ENCODE measurements around the gene ACAA2. TPM values are rescaled to one million over a fixed set of nuclear protein-coding genes. Genes with fewer than 3 reads are reported as not detected.
"Not testable (repeated sequence)": the region's sequence is repeated elsewhere in the genome, so short reads cannot be mapped to it uniquely, and the experiment has no call there.

The ACAA2 gene
- total RNA-seq, 1 donor from 2014 or later = 287 TPM

- TF ChIP-seq, protein P1, sequence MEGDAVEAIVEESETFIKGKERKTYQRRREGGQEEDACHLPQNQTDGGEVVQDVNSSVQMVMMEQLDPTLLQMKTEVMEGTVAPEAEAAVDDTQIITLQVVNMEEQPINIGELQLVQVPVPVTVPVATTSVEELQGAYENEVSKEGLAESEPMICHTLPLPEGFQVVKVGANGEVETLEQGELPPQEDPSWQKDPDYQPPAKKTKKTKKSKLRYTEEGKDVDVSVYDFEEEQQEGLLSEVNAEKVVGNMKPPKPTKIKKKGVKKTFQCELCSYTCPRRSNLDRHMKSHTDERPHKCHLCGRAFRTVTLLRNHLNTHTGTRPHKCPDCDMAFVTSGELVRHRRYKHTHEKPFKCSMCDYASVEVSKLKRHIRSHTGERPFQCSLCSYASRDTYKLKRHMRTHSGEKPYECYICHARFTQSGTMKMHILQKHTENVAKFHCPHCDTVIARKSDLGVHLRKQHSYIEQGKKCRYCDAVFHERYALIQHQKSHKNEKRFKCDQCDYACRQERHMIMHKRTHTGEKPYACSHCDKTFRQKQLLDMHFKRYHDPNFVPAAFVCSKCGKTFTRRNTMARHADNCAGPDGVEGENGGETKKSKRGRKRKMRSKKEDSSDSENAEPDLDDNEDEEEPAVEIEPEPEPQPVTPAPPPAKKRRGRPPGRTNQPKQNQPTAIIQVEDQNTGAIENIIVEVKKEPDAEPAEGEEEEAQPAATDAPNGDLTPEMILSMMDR (IDR thresholded peaks at IDR 0.05; ENCODE audit: borderline replicate concordance) = no peak
- no peak for DNase-seq
These were observed 856 bp downstream of the ACAA2 start for GRCh38 chr18:49812286-49813068.

DNA sequence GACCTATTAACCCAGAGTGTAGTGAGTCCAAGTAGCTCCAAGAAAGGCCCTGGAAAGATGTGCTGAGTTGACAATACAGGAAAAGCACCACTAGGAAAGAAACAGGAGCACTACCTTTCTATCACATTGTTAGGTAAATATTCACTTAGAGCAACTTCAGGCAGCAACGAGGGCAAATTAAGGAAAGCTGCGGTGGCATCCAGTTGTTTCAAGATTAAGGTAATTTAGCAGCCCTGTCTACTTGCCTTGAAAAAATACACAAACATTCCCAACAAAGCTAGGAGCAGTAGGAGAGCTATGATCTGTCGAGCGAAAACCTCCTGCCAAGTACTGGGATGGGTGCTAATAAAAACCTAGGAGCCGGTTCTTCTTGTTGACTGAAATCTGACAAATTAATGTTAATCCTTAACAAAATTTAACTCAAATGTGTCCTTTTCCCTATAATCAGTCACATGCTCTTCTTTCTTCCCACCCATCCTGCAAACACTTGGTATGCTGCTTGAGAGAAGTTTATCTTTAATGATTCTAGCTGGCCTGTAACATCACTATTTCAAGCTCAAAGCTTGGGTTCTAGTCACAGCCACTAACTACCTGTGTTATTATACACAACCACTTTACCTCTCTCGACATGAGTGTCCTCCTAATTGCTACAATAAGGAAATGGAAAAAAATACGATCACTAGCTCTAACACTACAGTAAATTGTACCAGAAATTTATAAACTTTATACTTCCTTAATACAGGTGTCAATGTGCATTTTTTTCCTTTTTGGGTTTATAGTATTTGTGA lies 2.0 kb downstream of the ACAA2 start:
- Histone ChIP-seq H3K4me3 (peak overlapping the region; percentile 84), H3K36me3 (no peaks in the 10 kb centered on the region), H3K4me1 (peaks cover 63% of the 10 kb centered on the region), H3K27ac (replicated peaks) (no peak overlapping the region), H3K9me3 (replicated peaks) (peaks cover 14% of the 10 kb centered on the region), H3K27me3 (ENCODE audit: low read depth) (no peaks in the 10 kb centered on the region)
- no peak for DNase-seq
- intact Hi-C loops (cut with micrococcal nuclease) = no loop called here
- TF ChIP-seq, protein P1 (IDR thresholded peaks at IDR 0.05; ENCODE audit: borderline replicate concordance) = no peak

More at GRCh38 chr18:49812286-49813068, 856 bp downstream of the ACAA2 start:
- Histone ChIP-seq H3K27ac (replicated peaks) (peak overlapping the region; percentile 98), H3K36me3 (no peaks in the 10 kb centered on the region), H3K9me3 (replicated peaks) (peaks cover 14% of the 10 kb centered on the region), H3K4me3 (peak overlapping the region; percentile 84), H3K27me3 (ENCODE audit: low read depth) (no peaks in the 10 kb centered on the region), H3K4me1 (peaks cover 51% of the 10 kb centered on the region)
- intact Hi-C loops (cut with micrococcal nuclease) = no loop called here

DNA sequence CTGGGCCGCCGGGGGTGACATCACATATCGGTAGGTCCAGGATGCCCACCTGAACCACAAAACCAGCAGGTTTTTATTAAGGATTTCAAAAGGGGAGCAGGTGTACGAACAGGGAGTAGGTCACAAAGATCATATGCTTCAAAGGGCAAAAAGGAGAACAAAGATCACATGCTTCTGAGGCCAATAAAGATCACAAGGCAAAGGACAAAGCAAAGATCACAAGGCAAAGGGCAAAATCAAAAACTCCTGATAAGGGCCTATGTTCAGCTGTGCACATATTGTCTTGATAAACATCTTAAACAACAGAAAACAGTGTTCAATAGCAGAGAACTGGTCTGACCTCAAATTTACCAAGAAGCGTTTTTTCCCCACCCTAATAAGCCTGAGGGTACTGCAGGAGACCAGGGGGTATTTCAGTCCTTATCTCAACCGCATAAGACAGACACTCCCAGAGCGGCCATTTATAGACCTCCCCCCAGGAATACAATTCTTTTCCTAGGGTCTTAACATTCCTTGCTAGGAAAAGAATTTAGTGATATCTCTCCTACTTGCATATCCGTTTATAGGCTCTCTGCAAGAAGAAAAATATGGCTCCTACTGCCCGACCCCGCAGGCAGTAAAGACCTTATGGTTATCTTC lies 4.7 kb downstream of the ACAA2 start:
- intact Hi-C loops (cut with micrococcal nuclease); H3K36me3 ChIP-seq; H3K4me3 ChIP-seq; H3K27me3 ChIP-seq (ENCODE audit: low read depth); DNase-seq; H3K27ac ChIP-seq (replicated peaks): not testable (repeated sequence)
- H3K9me3 ChIP-seq (replicated peaks) = peaks cover 14% of the 10 kb centered on the region
- H3K4me1 ChIP-seq = peaks cover 79% of the 10 kb centered on the region

GRCh38 chr18:49804096-49804495 lies 9.2 kb downstream of the ACAA2 start:
- Histone ChIP-seq H3K4me3 (no peak overlapping the region), H3K36me3 (peaks cover 13% of the 10 kb centered on the region), H3K27me3 (ENCODE audit: low read depth) (no peaks in the 10 kb centered on the region), H3K4me1 (peaks cover 73% of the 10 kb centered on the region), H3K9me3 (replicated peaks) (peaks cover 9% of the 10 kb centered on the region), H3K27ac (replicated peaks) (peak overlapping the region; percentile 42)
- DNase-seq = no peak
- TF ChIP-seq, protein P1 (IDR thresholded peaks at IDR 0.05; ENCODE audit: borderline replicate concordance) = no peak
- intact Hi-C loops (cut with micrococcal nuclease) = no loop called here

- no peaks in the 10 kb centered on the region for H3K9me3 ChIP-seq (replicated peaks)
- H3K36me3 ChIP-seq = peaks cover 13% of the 10 kb centered on the region
- H3K4me3 ChIP-seq = no peak overlapping the region
- intact Hi-C loops (cut with micrococcal nuclease) = no loop called here
- peaks cover 64% of the 10 kb centered on the region for H3K4me1 ChIP-seq
- DNase-seq = no peak
- peak overlapping the region; percentile 42 for H3K27ac ChIP-seq (replicated peaks)
- no peaks in the 10 kb centered on the region for H3K27me3 ChIP-seq (ENCODE audit: low read depth)
- TF ChIP-seq, protein P1 (IDR thresholded peaks at IDR 0.05; ENCODE audit: borderline replicate concordance) = no peak
These were observed 10.7 kb downstream of the ACAA2 start for GRCh38 chr18:49802623-49803022.

DNA sequence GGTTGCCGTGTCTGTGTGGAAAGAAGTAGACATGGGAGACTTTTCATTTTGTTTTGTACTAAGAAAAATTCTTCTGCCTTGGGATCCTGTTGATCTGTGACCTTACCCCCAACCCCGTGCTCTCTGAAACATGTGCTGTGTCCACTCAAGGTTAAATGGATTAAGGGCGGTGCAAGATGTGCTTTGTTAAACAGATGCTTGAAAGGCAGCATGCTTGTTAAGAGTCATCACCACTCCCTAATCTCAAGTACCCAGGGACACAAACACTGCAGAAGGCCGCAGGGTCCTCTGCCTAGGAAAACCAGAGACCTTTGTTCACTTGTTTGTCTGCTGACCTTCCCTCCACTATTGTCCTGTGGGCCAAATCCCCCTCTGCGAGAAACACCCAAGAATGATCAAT lies 12.8 kb downstream of the ACAA2 start:
- DNase-seq; intact Hi-C loops (cut with micrococcal nuclease); H3K27me3 ChIP-seq (ENCODE audit: low read depth); H3K9me3 ChIP-seq (replicated peaks); H3K4me3 ChIP-seq: not testable (repeated sequence)
- H3K36me3 ChIP-seq = peaks cover 33% of the 10 kb centered on the region
- peaks cover 43% of the 10 kb centered on the region for H3K4me1 ChIP-seq
- peak overlapping the region; percentile 47 for H3K27ac ChIP-seq (replicated peaks)

- H3K4me3 ChIP-seq; H3K9me3 ChIP-seq (replicated peaks); H3K27ac ChIP-seq (replicated peaks); H3K27me3 ChIP-seq (ENCODE audit: low read depth); DNase-seq; intact Hi-C loops (cut with micrococcal nuclease): not testable (repeated sequence)
- Histone ChIP-seq H3K4me1 (peaks cover 36% of the 10 kb centered on the region), H3K36me3 (peaks cover 39% of the 10 kb centered on the region)
These were observed 13.5 kb downstream of the ACAA2 start for GRCh38 chr18:49799806-49800205.

Data from left ventricle myocardium inferior (tissue), 1 donor.